ENCODE measurements around the gene GPATCH1.

The GPATCH1 gene

DNA sequence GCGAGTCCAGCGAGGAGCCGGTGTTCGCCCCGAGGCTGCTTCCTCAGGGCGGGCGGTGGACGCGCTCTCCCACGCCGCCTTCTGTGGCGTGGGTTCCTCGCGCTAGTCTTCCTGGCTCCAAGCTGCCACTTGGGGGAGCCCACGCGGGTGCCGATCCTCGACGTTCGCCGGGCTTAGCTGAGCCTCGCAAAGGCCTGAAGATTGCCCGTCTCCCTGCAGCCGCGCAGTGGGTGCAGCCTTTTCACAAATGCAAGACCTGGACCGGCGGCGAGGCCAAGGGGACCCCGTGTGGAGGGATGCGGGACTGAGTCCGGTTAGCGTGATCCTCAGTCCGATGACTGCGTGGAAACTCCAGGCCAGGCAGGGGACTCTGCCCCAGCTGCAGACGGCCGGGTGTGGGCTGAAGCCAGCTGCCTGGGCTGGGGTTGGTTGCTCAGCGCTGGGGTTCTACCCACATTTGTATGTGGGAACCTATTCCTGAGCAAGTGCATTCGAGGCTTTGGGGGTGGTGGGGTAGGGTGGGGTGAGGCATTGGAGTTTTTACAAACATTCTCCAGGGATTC lies 96.5 kb downstream of the GPATCH1 start:
- Histone ChIP-seq H3K4me2 (ENCODE audit: low read depth, low read length, poor library complexity, severe bottlenecking) (peak overlapping the region; percentile 86), H4K20me1 (ENCODE audit: insufficient read depth, low read length, poor library complexity, severe bottlenecking) (no peaks in the 10 kb centered on the region), H3K36me3 (ENCODE audit: insufficient read depth, low read length) (no peaks in the 10 kb centered on the region), H3K27me3 (ENCODE audit: insufficient read depth, low read length, poor library complexity, severe bottlenecking) (no peaks in the 10 kb centered on the region), H3K4me3 (ENCODE audit: low read length, poor library complexity, severe bottlenecking) (peak overlapping the region; percentile 91), H3F3A (ENCODE audit: low read depth) (no peaks in the 10 kb centered on the region), H3K9me3 (ENCODE audit: insufficient read depth, low read depth, low read length) (no peaks in the 10 kb centered on the region), H2AFZ (ENCODE audit: low read length) (peak overlapping the region; percentile 88), H3K4me1 (ENCODE audit: insufficient read depth, low read length, poor library complexity, severe bottlenecking) (peaks cover 27% of the 10 kb centered on the region), H3K9ac (ENCODE audit: low read depth, low read length, poor library complexity, severe bottlenecking) (peak overlapping the region; percentile 60), H3K9me2 (replicated peaks; ENCODE audit: low read depth, low read length) (no peaks in the 10 kb centered on the region), H3K79me2 (ENCODE audit: insufficient read depth, low read length) (peaks cover 16% of the 10 kb centered on the region; the same call in 1 of the 2 replicates)
- TF ChIP-seq, protein P1, sequence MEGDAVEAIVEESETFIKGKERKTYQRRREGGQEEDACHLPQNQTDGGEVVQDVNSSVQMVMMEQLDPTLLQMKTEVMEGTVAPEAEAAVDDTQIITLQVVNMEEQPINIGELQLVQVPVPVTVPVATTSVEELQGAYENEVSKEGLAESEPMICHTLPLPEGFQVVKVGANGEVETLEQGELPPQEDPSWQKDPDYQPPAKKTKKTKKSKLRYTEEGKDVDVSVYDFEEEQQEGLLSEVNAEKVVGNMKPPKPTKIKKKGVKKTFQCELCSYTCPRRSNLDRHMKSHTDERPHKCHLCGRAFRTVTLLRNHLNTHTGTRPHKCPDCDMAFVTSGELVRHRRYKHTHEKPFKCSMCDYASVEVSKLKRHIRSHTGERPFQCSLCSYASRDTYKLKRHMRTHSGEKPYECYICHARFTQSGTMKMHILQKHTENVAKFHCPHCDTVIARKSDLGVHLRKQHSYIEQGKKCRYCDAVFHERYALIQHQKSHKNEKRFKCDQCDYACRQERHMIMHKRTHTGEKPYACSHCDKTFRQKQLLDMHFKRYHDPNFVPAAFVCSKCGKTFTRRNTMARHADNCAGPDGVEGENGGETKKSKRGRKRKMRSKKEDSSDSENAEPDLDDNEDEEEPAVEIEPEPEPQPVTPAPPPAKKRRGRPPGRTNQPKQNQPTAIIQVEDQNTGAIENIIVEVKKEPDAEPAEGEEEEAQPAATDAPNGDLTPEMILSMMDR (conservative IDR thresholded peaks at IDR 0.05; ENCODE audit: low read length), result peak; percentile 45
- no peak for TF ChIP-seq EZH2phosphoT487 (IDR thresholded peaks at IDR 0.05; ENCODE audit: borderline replicate concordance)

All from Loucy (cell line).